Esophagus squamous epithelium (tissue), 5 donors: ENCODE results near the gene ERC1. TPM values are rescaled to one million over a fixed set of nuclear protein-coding genes. Genes with fewer than 3 reads are reported as not detected.
A peak's percentile ranks its signal among the peaks of the same experiment; 100 is the strongest.

Source experiments
- DNase-seq: peaks from one replicate; lab custom pipeline; 2025; lab: John Stamatoyannopoulos, UW
- H3K27ac ChIP-seq, 4 donors: fragments of 200-600 bp; sonication (generic); one replicate each; pipeline ENCODE4 v1.5.1; 2016 to 2019; ENCODE audit warnings: mild to moderate bottlenecking in 1 of 4
- H3K27me3 ChIP-seq, 4 donors: fragments of 200-600 bp; sonication (generic); 1 replicate in 3 of 4; 2 replicates in 1 of 4; pipeline versions ENCODE4 v1.5.1 to v1.6.0; 2017 to 2021; ENCODE audit warnings: antibody characterized with exemption in 1 of 4
- H3K36me3 ChIP-seq, 3 donors: fragments of 200-600 bp; sonication (generic); one replicate each; pipeline ENCODE4 v1.5.1; 2016 to 2019
- H3K4me1 ChIP-seq, 3 donors: fragments of 200-600 bp; sonication (generic); one replicate each; pipeline ENCODE4 v1.5.1; 2017 to 2019
- H3K4me3 ChIP-seq, 4 donors: fragments of 200-600 bp; sonication (generic); 1 replicate in 3 of 4; 2 replicates in 1 of 4; pipeline ENCODE4 v1.5.1; 2016 to 2019; ENCODE audit warnings: mild to moderate bottlenecking in 2 of 4, moderate library complexity in 1 of 4
- H3K9me3 ChIP-seq, 3 donors: fragments of 200-600 bp; sonication (generic); one replicate each; pipeline ENCODE4 v1.5.1; 2016 to 2019
- CTCF ChIP-seq, 6 experiments: fragments of 450-650 bp in 4 of 6; fragments of 200-600 bp in 2 of 6; sonication (generic) in 2 of 6; IDR thresholded peaks; one replicate each; pipeline ENCODE4 v1.5.1; 2016 to 2019; ENCODE audit warnings: antibody characterized with exemption in 6 of 6, mild to moderate bottlenecking in 4 of 6, moderate library complexity in 4 of 6
- POLR2A ChIP-seq, 4 donors: fragments of 450-650 bp; IDR thresholded peaks; one replicate each; pipeline ENCODE4 v1.6.1; 2017; ENCODE audit warnings: antibody characterized with exemption in 4 of 4, mild to moderate bottlenecking in 4 of 4, moderate library complexity in 3 of 4
- WGBS, 2 donors: methylation state at CpG; one replicate each; pipeline ENCODE4 v1.1.5; 2018; 5-methylcytosine and 5-hydroxymethylcytosine counted together
- intact Hi-C: fragments of 100-400 bp; cut with DNase I; formaldehyde crosslinking; loops from one replicate; pipeline ENCODE4 v1.15.0; 2022
- total RNA-seq, 4 donors: library from RNA; depleted of rRNA; stranded (reverse); fragments of >200 nt; gene quantifications; one replicate each; pipeline ENCODE4 v1.1.0, GENCODE V29; 2016
- donor health status: DM: yes; HTN: yes; CAD: no.

The ERC1 gene
- total RNA-seq, 4 donors from 2014 or later = 19.0 to 50.7 (median 37.5) TPM

GRCh38 chr12:1434296-1434955 is 443.4 kb downstream of the ERC1 start:
- no peak for DNase-seq
- WGBS, 2 donors = 94% methylated on average over 11 to 14 of the region's 14 CpGs
- Histone ChIP-seq H3K27me3 (no peaks in the 10 kb centered on the region), H3K4me1 (peaks cover 0 to 9% (median 0%) of the 10 kb centered on the region in 3 donors), H3K4me3 (no peak overlapping the region), H3K9me3 (no peaks in the 10 kb centered on the region), H3K36me3 (no peaks in the 10 kb centered on the region), H3K27ac (no peak overlapping the region)
- intact Hi-C loops = no loop called here
- TF ChIP-seq CTCF (IDR thresholded peaks at IDR 0.05) (no peak), POLR2A (IDR thresholded peaks at IDR 0.05) (no peak)

GRCh38 chr12:1435044-1435443 is 444.0 kb downstream of the ERC1 start:
- TF ChIP-seq POLR2A (IDR thresholded peaks at IDR 0.05) (no peak), CTCF (IDR thresholded peaks at IDR 0.05) (no peak)
- H3K4me3 ChIP-seq = no peak overlapping the region
- no peaks in the 10 kb centered on the region for H3K9me3 ChIP-seq
- H3K27me3 ChIP-seq = no peaks in the 10 kb centered on the region
- peaks cover 0 to 9% (median 0%) of the 10 kb centered on the region in 3 donors for H3K4me1 ChIP-seq
- peak overlapping the region; percentile 25 to 61 (median 40) for H3K27ac ChIP-seq
- DNase-seq = no peak
- intact Hi-C loops = no loop called here
- H3K36me3 ChIP-seq = no peaks in the 10 kb centered on the region
- 75 to 83% methylated on average over 3 of the region's 3 CpGs for WGBS, 2 donors

- Histone ChIP-seq H3K36me3 (no peaks in the 10 kb centered on the region), H3K27me3 (no peaks in the 10 kb centered on the region), H3K27ac (peak overlapping the region; percentile 25 to 61 (median 40)), H3K9me3 (no peaks in the 10 kb centered on the region), H3K4me3 (no peak overlapping the region), H3K4me1 (peaks cover 0 to 9% (median 0%) of the 10 kb centered on the region in 3 donors)
- intact Hi-C loops = no loop called here
- DNase-seq = no peak
- WGBS, 2 donors = 57 to 65% methylated on average over 3 of the region's 3 CpGs
- no peak for TF ChIP-seq CTCF (IDR thresholded peaks at IDR 0.05)
- no peak for TF ChIP-seq POLR2A (IDR thresholded peaks at IDR 0.05)
Observed at GRCh38 chr12:1435456-1435855, 444.4 kb downstream of the ERC1 start.

GRCh38 chr12:1436015-1436414 is 445.0 kb downstream of the ERC1 start:
- no peaks in the 10 kb centered on the region for H3K9me3 ChIP-seq
- H3K4me1 ChIP-seq = peaks cover 0 to 9% (median 0%) of the 10 kb centered on the region in 3 donors
- no peaks in the 10 kb centered on the region for H3K27me3 ChIP-seq
- no peak for DNase-seq
- H3K27ac ChIP-seq = peak overlapping the region in 1 of 4 donors; percentile 54
- H3K36me3 ChIP-seq = no peaks in the 10 kb centered on the region
- WGBS, 2 donors = 92 to 96% methylated on average over 6 of the region's 6 CpGs
- TF ChIP-seq CTCF (IDR thresholded peaks at IDR 0.05) (no peak), POLR2A (IDR thresholded peaks at IDR 0.05) (no peak)
- no peak overlapping the region for H3K4me3 ChIP-seq
- intact Hi-C loops = no loop called here

GRCh38 chr12:1436981-1437380 is 446.0 kb downstream of the ERC1 start:
- Histone ChIP-seq H3K27ac (no peak overlapping the region), H3K4me3 (no peak overlapping the region), H3K36me3 (no peaks in the 10 kb centered on the region), H3K27me3 (no peaks in the 10 kb centered on the region), H3K9me3 (no peaks in the 10 kb centered on the region), H3K4me1 (peaks cover 0 to 9% (median 0%) of the 10 kb centered on the region in 3 donors)
- 83 to 87% methylated on average over 3 of the region's 3 CpGs for WGBS, 2 donors
- DNase-seq = no peak
- intact Hi-C loops = no loop called here
- no peak for TF ChIP-seq CTCF (IDR thresholded peaks at IDR 0.05)
- no peak for TF ChIP-seq POLR2A (IDR thresholded peaks at IDR 0.05)
